ENCODE data around the gene FRK. TPM values are rescaled to one million over a fixed set of nuclear protein-coding genes. Genes with fewer than 3 reads are reported as not detected.

FRK gene
- total RNA-seq, 4 donors from 2014 or later, result 13.3 to 25.4 (median 18.9) TPM

DNA sequence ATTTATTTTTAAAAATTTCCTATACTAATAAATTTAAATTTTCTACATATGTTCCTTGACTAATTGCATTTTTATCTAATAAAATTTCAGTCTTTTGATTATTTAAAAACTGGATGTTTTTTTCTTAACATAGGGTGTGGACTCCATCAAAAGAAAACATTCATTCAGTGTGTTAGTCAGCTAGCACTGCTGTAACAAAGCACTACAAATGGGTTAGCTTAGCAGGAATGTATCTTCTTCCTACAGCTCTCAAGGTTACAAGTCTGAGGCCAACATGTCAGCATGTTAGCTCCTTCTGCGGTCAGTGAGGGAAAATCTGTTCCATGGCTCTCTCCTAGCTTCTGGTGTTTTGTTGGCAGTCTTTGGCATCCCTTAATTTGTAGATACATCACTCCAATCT, 32.5 kb downstream of the FRK start:
- no peaks in the 10 kb centered on the region for H3K27me3 ChIP-seq
- intact Hi-C loops (cut with DNase I; ENCODE audit: low total_unique reads) (no loop called here), in situ Hi-C loops (cut with MboI; ENCODE audit: low pct_ligation_motif_present in 1 of 4, low pct_unique_long_range_greater_than_20kb in 1 of 4, low sequenced_read_pairs in 3 of 4) (no loop called here)
- TF ChIP-seq EP300 (IDR thresholded peaks at IDR 0.05; ENCODE audit: low read depth), result no peak
- no peak for TF ChIP-seq POLR2A (IDR thresholded peaks at IDR 0.05)
- TF ChIP-seq POLR2AphosphoS5 (IDR thresholded peaks at IDR 0.05), result no peak
- TF ChIP-seq, protein P1, sequence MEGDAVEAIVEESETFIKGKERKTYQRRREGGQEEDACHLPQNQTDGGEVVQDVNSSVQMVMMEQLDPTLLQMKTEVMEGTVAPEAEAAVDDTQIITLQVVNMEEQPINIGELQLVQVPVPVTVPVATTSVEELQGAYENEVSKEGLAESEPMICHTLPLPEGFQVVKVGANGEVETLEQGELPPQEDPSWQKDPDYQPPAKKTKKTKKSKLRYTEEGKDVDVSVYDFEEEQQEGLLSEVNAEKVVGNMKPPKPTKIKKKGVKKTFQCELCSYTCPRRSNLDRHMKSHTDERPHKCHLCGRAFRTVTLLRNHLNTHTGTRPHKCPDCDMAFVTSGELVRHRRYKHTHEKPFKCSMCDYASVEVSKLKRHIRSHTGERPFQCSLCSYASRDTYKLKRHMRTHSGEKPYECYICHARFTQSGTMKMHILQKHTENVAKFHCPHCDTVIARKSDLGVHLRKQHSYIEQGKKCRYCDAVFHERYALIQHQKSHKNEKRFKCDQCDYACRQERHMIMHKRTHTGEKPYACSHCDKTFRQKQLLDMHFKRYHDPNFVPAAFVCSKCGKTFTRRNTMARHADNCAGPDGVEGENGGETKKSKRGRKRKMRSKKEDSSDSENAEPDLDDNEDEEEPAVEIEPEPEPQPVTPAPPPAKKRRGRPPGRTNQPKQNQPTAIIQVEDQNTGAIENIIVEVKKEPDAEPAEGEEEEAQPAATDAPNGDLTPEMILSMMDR (IDR thresholded peaks at IDR 0.05), result no peak
- H3K27ac ChIP-seq, result no peak overlapping the region
- no peaks in the 10 kb centered on the region for H3K36me3 ChIP-seq
- WGBS, 2 donors (ENCODE audit: low coverage in 1 of 2), result 96% methylated on average over 1 of the region's 1 CpG; no CpG with 5 or more reads in 1 of the 2 donors
- no peak overlapping the region for H3K4me3 ChIP-seq
- no peaks in the 10 kb centered on the region for H3K9me3 ChIP-seq
- DNase-seq, result no peak
- H3K4me1 ChIP-seq, result peaks cover 0 to 9% (median 0%) of the 10 kb centered on the region in 4 donors

DNA sequence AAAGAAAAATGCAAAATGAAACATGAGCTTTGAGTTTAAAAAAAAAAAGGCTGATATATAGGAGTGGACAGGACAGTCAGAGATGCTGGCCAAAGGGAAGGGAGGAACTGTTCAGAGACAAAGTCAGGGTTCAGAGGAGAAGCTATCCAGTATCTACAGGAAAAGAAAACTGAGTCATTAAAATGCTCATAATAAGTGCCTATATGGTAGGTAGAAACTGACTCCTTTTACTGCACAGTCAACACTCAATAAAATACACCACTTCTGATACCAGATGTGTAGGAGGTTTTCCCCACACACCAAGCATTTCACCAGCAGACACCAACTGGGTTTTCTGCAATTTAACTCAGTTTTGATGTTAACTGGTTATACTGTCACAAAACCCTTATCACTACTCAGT, 32.9 kb downstream of the FRK start:
- in situ Hi-C loops (cut with MboI; ENCODE audit: low pct_ligation_motif_present in 1 of 4, low pct_unique_long_range_greater_than_20kb in 1 of 4, low sequenced_read_pairs in 3 of 4) (no loop called here), intact Hi-C loops (cut with DNase I; ENCODE audit: low total_unique reads) (no loop called here)
- DNase-seq, result no peak
- Histone ChIP-seq H3K36me3 (no peaks in the 10 kb centered on the region), H3K9me3 (no peaks in the 10 kb centered on the region), H3K27me3 (no peaks in the 10 kb centered on the region), H3K4me1 (peaks cover 0 to 9% (median 0%) of the 10 kb centered on the region in 4 donors), H3K27ac (no peak overlapping the region), H3K4me3 (no peak overlapping the region)
- no peak for TF ChIP-seq POLR2AphosphoS5 (IDR thresholded peaks at IDR 0.05)
- TF ChIP-seq, protein P1 (IDR thresholded peaks at IDR 0.05), result no peak
- TF ChIP-seq POLR2A (IDR thresholded peaks at IDR 0.05), result no peak
- no peak for TF ChIP-seq EP300 (IDR thresholded peaks at IDR 0.05; ENCODE audit: low read depth)

DNA sequence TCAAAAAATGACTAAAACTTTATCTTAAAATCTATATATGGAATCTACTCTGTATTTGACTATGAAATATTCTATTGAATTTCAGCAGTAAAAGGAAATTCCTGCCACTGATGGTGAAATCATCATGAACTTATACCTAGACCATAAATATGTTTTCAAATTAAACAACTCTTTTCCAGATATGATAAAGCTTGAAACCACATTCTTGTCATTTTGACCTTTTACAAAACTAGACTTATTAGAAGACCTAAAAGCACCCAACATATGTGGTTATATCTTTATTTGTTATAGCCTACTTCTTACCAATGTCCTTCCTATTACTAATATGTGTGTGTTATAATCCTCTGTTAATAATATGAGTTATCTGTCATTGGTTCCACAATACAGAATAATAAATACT, 35.3 kb downstream of the FRK start:
- no peaks in the 10 kb centered on the region for H3K9me3 ChIP-seq
- intact Hi-C loops (cut with DNase I; ENCODE audit: low total_unique reads) (no loop called here), in situ Hi-C loops (cut with MboI; ENCODE audit: low pct_ligation_motif_present in 1 of 4, low pct_unique_long_range_greater_than_20kb in 1 of 4, low sequenced_read_pairs in 3 of 4) (no loop called here)
- no peak overlapping the region for H3K27ac ChIP-seq
- DNase-seq, result no peak
- peaks cover 0 to 9% (median under 1%) of the 10 kb centered on the region in 4 donors for H3K4me1 ChIP-seq
- H3K4me3 ChIP-seq, result no peak overlapping the region
- H3K36me3 ChIP-seq, result no peaks in the 10 kb centered on the region
- no peaks in the 10 kb centered on the region for H3K27me3 ChIP-seq
- TF ChIP-seq POLR2A (IDR thresholded peaks at IDR 0.05) (no peak), POLR2AphosphoS5 (IDR thresholded peaks at IDR 0.05) (no peak), EP300 (IDR thresholded peaks at IDR 0.05; ENCODE audit: low read depth) (no peak)
- TF ChIP-seq, protein P1 (IDR thresholded peaks at IDR 0.05), result no peak

DNA sequence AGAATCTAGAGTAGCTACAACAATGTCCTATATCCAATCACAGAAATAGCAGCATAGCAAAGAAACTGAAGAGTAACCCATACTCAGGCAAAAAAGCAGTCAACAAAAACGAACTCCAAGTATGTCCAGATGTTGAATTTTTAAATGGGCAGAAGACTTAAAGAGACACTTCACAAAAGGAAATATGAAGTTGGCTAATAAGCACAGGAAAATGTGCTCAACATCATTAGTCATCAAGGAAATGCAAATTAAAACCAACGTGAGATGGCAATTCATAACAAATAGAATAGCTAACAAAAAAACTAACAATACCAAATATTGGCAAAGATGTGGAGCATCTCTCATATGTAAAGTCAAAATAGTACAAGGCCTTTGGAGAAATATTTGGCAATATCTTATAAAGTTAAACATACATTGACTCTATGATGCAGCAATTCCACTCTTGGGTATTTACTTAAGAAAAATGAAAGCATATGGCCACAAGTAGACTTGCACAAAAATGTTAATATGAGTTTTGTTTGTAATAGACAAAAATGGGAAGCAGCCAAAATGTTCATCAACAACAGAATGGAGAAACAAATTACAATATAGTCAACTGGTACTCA, 37.7 kb downstream of the FRK start:
- no peak overlapping the region for H3K4me3 ChIP-seq
- intact Hi-C loops (cut with DNase I; ENCODE audit: low total_unique reads), result no loop called here
- no peaks in the 10 kb centered on the region for H3K9me3 ChIP-seq
- DNase-seq, result no peak
- H3K4me1 ChIP-seq, result peaks cover 0 to 24% (median 8%) of the 10 kb centered on the region in 4 donors
- no peaks in the 10 kb centered on the region for H3K36me3 ChIP-seq
- H3K27me3 ChIP-seq, result no peaks in the 10 kb centered on the region
- H3K27ac ChIP-seq, result no peak overlapping the region
- in situ Hi-C loops (cut with MboI; ENCODE audit: low pct_ligation_motif_present in 1 of 4, low pct_unique_long_range_greater_than_20kb in 1 of 4, low sequenced_read_pairs in 3 of 4), result no loop called here
- 54 to 60% methylated on average over 1 to 2 of the region's 2 CpGs for WGBS, 2 donors (ENCODE audit: low coverage in 1 of 2)
- TF ChIP-seq, protein P1 (IDR thresholded peaks at IDR 0.05), result no peak
- TF ChIP-seq POLR2AphosphoS5 (IDR thresholded peaks at IDR 0.05) (no peak), POLR2A (IDR thresholded peaks at IDR 0.05) (no peak), EP300 (IDR thresholded peaks at IDR 0.05; ENCODE audit: low read depth) (no peak)
